Astrocyte (in vitro differentiated cells and primary cell): Measurements from ENCODE around the gene CENPI.

Experiments used
- EZH2 ChIP-seq: IDR thresholded peaks from 2 replicates; pipeline ENCODE4 v1.6.1; 2012; ENCODE audit warnings: mild to moderate bottlenecking, low read length, inconsistent platforms; ENCODE audit not compliant: insufficient read depth
- TF ChIP-seq, protein P1 (sequence below): IDR thresholded peaks from 2 replicates; pipeline ENCODE4 v1.5.1; 2011; ENCODE audit warnings: low read depth, mild to moderate bottlenecking, inconsistent platforms, low read length, moderate library complexity; ENCODE audit not compliant: insufficient read depth

DNA sequence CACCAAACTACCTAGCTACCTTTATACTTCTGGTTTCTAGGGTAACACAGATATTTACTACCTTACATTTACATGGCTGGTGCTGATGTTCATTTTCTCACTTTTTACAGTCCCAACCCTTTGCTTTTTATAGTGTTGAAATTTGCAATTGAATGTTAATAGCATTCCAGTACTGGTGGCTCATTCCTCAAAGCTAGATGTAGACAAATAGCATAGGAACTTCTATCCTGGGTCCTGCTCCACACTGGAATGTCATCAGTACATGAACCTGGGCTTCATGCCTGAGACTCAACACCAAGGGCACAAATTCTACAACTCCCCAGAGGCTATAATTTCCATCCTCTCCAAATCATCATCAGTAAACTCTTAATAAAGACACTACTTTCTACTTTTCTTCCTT lies 35.8 kb upstream of the CENPI start:
- no peak for TF ChIP-seq EZH2
- TF ChIP-seq, protein P1, sequence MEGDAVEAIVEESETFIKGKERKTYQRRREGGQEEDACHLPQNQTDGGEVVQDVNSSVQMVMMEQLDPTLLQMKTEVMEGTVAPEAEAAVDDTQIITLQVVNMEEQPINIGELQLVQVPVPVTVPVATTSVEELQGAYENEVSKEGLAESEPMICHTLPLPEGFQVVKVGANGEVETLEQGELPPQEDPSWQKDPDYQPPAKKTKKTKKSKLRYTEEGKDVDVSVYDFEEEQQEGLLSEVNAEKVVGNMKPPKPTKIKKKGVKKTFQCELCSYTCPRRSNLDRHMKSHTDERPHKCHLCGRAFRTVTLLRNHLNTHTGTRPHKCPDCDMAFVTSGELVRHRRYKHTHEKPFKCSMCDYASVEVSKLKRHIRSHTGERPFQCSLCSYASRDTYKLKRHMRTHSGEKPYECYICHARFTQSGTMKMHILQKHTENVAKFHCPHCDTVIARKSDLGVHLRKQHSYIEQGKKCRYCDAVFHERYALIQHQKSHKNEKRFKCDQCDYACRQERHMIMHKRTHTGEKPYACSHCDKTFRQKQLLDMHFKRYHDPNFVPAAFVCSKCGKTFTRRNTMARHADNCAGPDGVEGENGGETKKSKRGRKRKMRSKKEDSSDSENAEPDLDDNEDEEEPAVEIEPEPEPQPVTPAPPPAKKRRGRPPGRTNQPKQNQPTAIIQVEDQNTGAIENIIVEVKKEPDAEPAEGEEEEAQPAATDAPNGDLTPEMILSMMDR: no peak
